Dendritic cell treated with granulocyte-macrophage colony-stimulating factor and Interleukin-4, amounts not matched to agents 40 ng/mL and 50 ng/mL, for 4 days (primary cell): ENCODE results near the gene CERS1.
"Not testable (repeated sequence)": the region's sequence is repeated elsewhere in the genome, so short reads cannot be mapped to it uniquely, and the experiment has no call there.

Experiments
- H3K27ac Mint-ChIP-seq: one replicate; pipeline ENCODE4 v1.8.0; 2022; ENCODE audit warnings: mild to moderate bottlenecking, mixed read lengths
- H3K27me3 Mint-ChIP-seq: one replicate; pipeline ENCODE4 v1.8.0; 2022; ENCODE audit warnings: mild to moderate bottlenecking, mixed read lengths
- H3K36me3 Mint-ChIP-seq: one replicate; pipeline ENCODE4 v1.8.0; 2022; ENCODE audit warnings: low read depth, mixed read lengths
- H3K4me1 Mint-ChIP-seq: one replicate; pipeline ENCODE4 v1.8.0; 2022; ENCODE audit warnings: low read depth, mixed read lengths
- H3K4me3 Mint-ChIP-seq: one replicate; pipeline ENCODE4 v1.8.0; 2022; ENCODE audit warnings: mild to moderate bottlenecking, moderate library complexity, mixed read lengths
- H3K9me3 Mint-ChIP-seq: one replicate; pipeline ENCODE4 v1.8.0; 2022; ENCODE audit warnings: mixed read lengths
- intact Hi-C: fragments of 100-400 bp; cut with micrococcal nuclease; formaldehyde crosslinking; loops from one replicate; pipeline ENCODE4 v1.15.0; 2022

The CERS1 gene

GRCh38 chr19:18910010-18910409 is 14.1 kb upstream of the CERS1 start:
- Mint-ChIP-seq H3K27me3 (no peaks in the 10 kb centered on the region), H3K9me3 (no peaks in the 10 kb centered on the region), H3K27ac (no peak overlapping the region), H3K36me3 (peaks cover 99% of the 10 kb centered on the region), H3K4me3 (no peak overlapping the region), H3K4me1 (peaks cover 2% of the 10 kb centered on the region)
- intact Hi-C loops, result no loop called here

- Mint-ChIP-seq H3K4me1 (no peaks in the 10 kb centered on the region), H3K27me3 (no peaks in the 10 kb centered on the region)
Measured at GRCh38 chr19:18908917-18909619, 13.1 kb upstream of the CERS1 start.

GRCh38 chr19:18906605-18907519 is 10.9 kb upstream of the CERS1 start:
- H3K27ac Mint-ChIP-seq, result no peak overlapping the region
- H3K9me3 Mint-ChIP-seq, result no peaks in the 10 kb centered on the region
- no peak overlapping the region for H3K4me3 Mint-ChIP-seq
- peaks cover 97% of the 10 kb centered on the region for H3K36me3 Mint-ChIP-seq
- no peaks in the 10 kb centered on the region for H3K4me1 Mint-ChIP-seq
- no peaks in the 10 kb centered on the region for H3K27me3 Mint-ChIP-seq
- intact Hi-C loops, result no loop called here

More at GRCh38 chr19:18908917-18909619, 13.1 kb upstream of the CERS1 start:
- no peak overlapping the region for H3K27ac Mint-ChIP-seq
- no peak overlapping the region for H3K4me3 Mint-ChIP-seq
- no peaks in the 10 kb centered on the region for H3K9me3 Mint-ChIP-seq
- H3K36me3 Mint-ChIP-seq, result peaks cover 99% of the 10 kb centered on the region
- intact Hi-C loops, result no loop called here

DNA sequence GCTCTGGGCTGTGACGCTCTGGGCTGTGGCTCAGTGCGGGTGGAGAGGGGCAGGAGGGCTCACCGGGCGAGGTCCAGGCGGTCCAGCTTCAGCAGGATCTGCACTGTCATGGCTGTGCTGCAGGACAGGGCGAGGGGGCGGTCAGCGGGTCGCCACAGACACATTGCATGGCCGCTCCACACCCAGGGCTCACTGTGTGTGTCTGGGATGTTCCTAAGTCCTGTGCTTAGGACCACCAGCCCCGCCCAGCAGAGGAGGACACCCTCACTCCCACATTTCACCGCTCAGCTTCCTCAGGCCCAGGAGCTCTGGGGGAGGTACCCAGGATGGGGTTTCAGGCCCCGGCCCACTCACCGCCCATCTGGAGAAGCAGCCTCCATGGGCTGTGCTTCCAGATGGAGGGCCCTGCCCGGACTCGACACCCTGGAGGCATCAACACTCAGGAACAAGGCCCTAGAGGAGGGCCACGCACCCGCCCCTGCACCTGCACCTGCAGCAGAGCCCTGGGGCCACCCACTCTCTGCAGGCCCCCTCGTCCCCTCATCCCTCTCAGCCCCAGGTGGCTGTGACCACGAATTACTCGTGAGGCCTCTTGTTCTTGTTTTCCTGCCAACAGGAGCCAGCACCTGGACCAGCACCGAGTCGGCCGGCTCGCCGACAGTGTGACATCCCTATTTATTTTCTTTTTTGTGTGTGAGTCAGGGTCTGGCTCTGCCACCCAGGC is 9.7 kb upstream of the CERS1 start:
- Mint-ChIP-seq H3K36me3 (peaks cover 97% of the 10 kb centered on the region), H3K9me3 (no peaks in the 10 kb centered on the region), H3K27ac (no peak overlapping the region), H3K4me1 (no peaks in the 10 kb centered on the region), H3K27me3 (no peaks in the 10 kb centered on the region), H3K4me3 (no peak overlapping the region)
- intact Hi-C loops, result no loop called here

- Mint-ChIP-seq H3K4me3 (no peak overlapping the region), H3K4me1 (no peaks in the 10 kb centered on the region), H3K36me3 (peaks cover 97% of the 10 kb centered on the region), H3K27me3 (no peaks in the 10 kb centered on the region), H3K27ac (no peak overlapping the region), H3K9me3 (no peaks in the 10 kb centered on the region)
- intact Hi-C loops, result no loop called here
Measured at GRCh38 chr19:18905058-18905456, 9.1 kb upstream of the CERS1 start.

DNA sequence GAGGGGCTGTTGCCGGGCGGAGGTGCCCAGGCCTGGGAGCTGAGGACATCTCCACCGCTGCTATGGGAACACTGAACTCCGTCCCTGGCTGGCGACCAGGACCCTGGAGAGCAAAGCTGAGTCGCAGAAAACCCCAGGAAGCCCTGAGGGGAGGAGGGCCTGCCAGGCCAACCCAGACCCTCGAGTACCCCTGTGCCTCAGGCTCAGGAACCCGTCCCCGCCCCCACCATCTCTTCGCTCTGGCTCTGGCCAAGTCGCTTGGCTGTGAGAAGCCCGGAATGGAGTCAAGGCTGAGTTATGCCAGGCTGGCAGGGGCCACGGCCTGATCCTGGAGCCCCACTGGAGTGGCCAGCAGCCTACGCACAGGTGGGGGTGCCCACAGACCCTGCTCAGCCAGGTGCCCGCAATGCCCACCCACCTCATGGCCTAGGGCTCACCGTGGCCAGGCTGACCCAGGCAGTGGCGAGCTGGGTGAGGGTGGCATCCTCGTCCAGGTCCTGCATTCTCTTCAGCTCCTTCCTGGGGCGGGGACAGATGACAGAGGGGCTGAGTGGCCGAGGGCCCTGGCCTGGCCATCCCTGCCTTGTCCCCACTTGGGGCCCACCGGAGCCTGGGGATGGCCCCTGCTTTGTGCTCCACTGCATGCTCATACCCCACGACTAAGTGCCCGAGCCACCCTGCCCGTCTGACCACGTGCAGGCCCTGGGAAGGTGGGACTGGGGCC is 8.5 kb upstream of the CERS1 start:
- intact Hi-C loops, result no loop called here
- no peak overlapping the region for H3K4me3 Mint-ChIP-seq
- H3K4me1 Mint-ChIP-seq, result no peaks in the 10 kb centered on the region
- H3K27ac Mint-ChIP-seq, result no peak overlapping the region
- H3K9me3 Mint-ChIP-seq, result no peaks in the 10 kb centered on the region
- H3K36me3 Mint-ChIP-seq, result peaks cover 97% of the 10 kb centered on the region
- no peaks in the 10 kb centered on the region for H3K27me3 Mint-ChIP-seq

GRCh38 chr19:18903156-18904037 is 7.4 kb upstream of the CERS1 start:
- H3K4me3 Mint-ChIP-seq, result no peak overlapping the region
- no peak overlapping the region for H3K27ac Mint-ChIP-seq
- no peaks in the 10 kb centered on the region for H3K27me3 Mint-ChIP-seq
- H3K36me3 Mint-ChIP-seq, result peaks cover 97% of the 10 kb centered on the region
- intact Hi-C loops, result no loop called here
- no peaks in the 10 kb centered on the region for H3K4me1 Mint-ChIP-seq
- no peaks in the 10 kb centered on the region for H3K9me3 Mint-ChIP-seq

DNA sequence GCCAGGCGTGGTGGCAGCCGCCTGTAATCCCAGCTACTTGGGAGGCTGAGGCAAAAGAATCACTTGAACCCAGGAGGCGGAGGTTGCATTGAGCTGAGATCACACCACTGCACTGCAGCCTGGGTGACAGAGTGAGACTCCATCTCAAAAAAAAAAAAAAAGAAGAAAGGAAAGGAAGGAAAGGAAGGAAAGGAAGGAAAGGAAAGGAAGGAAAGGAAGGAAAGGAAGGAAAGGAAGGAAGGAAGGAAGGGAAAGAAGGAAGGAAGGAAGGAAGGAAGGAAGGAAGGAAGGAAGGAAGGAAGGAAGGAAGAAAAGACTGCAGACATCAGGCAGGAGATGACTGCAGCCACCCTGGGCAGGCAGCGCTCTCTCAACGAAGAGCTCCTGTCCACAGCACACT is 6.6 kb upstream of the CERS1 start:
- H3K4me3 Mint-ChIP-seq, H3K27ac Mint-ChIP-seq, H3K4me1 Mint-ChIP-seq, intact Hi-C loops, H3K9me3 Mint-ChIP-seq, H3K27me3 Mint-ChIP-seq: not testable (repeated sequence)
- H3K36me3 Mint-ChIP-seq, result peaks cover 95% of the 10 kb centered on the region

GRCh38 chr19:18901491-18901890 is 5.5 kb upstream of the CERS1 start:
- H3K4me3 Mint-ChIP-seq, result no peak overlapping the region
- no peak overlapping the region for H3K27ac Mint-ChIP-seq
- intact Hi-C loops, result no loop called here
- peaks cover 3% of the 10 kb centered on the region for H3K4me1 Mint-ChIP-seq
- H3K36me3 Mint-ChIP-seq, result peaks cover 88% of the 10 kb centered on the region
- no peaks in the 10 kb centered on the region for H3K9me3 Mint-ChIP-seq
- H3K27me3 Mint-ChIP-seq, result peaks cover 17% of the 10 kb centered on the region

DNA sequence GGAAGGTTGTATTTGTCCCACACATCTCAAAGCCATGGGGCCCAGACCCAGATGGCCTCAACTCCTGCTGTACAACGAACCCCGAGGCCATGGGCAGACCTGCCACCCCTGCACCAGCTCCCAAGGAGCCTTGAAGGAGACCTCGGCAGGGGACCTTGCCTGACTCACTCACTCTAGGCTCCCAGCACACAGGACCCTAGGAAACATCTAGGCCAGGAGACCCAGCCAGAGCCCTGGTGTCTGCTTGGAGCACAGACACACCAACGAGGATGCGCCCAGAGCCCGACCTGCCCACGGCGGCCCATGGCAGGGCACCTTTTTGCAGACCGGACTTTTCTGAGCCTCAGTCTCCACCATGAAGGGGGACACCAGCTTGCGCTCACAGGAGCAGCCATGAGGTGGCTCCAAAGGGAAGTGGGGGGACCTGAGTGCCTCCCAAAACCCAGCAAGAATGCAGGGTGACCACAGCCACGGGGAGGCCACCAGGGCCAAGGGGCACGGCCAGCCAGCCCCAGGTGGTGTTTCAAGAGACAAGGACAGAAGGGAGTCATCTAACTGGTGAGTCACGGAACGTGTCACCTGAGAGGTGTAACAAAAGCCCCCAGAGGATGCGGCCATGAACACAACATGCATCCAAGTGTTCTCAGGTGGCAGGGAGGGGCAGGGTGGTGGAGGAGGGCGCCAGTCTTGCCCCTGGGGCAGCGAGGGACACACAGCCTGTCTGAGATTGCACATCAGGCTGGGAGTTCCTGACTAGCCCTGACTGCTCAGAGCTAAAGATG is 4.9 kb upstream of the CERS1 start:
- H3K36me3 Mint-ChIP-seq, result peaks cover 82% of the 10 kb centered on the region
- H3K4me1 Mint-ChIP-seq, result peaks cover 6% of the 10 kb centered on the region
- no peaks in the 10 kb centered on the region for H3K9me3 Mint-ChIP-seq
- no peak overlapping the region for H3K4me3 Mint-ChIP-seq
- H3K27me3 Mint-ChIP-seq, result peaks cover 19% of the 10 kb centered on the region
- no peak overlapping the region for H3K27ac Mint-ChIP-seq
- intact Hi-C loops, result no loop called here

DNA sequence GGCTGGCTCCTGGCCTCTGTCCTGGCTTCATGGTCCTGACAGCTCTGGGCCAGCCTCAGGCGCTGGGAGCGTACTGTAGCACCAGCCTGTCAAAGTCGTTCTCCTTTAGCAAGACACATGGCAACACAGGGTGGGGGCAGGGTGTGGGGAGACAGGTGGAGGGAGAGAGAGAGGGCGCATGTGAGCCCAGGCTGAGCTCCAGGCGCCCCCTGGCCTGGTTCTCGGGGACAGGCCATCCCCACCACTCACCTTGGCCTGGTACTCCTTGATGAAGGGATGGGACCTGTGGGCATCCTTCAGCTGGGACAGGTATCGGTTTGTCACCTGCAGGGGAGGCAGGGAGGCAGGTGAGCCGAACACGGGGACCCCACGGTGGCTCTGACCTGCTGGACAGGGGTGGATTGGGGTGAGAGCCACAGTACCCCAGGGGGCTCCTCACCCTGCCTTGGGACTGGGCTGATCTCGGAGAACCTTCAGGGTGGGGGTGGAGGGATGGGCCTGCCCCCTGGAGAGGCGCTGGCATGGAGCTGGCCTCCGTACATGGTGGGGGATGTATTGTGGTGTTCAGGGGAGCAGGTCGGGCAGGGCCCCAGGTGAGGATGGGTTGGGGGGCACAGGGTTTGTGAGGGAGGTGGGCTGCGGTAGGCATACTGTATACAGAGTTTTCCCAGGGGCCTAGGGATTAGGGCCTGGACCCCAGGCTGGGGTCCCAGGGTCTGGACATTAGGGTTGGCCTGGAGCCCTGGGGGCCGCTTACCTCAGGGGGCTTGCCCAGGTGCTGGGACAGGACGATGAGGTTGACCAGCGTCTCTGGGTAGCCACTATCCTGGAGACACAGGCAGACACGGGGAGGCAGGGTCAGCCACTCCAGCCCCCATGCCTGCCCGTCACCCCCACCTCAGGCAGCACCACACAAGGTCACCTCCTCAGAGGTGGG is 3.9 kb upstream of the CERS1 start:
- Mint-ChIP-seq H3K9me3 (no peaks in the 10 kb centered on the region), H3K27me3 (peaks cover 27% of the 10 kb centered on the region), H3K4me3 (no peak overlapping the region), H3K27ac (no peak overlapping the region), H3K4me1 (peaks cover 11% of the 10 kb centered on the region), H3K36me3 (peaks cover 72% of the 10 kb centered on the region)
- intact Hi-C loops, result no loop called here
